K562 (cell line): ENCODE data around the gene MRPL37. TPM values are rescaled to one million over a fixed set of nuclear protein-coding genes. Genes with fewer than 3 reads are reported as not detected.

Experiments used
- ATAC-seq: fragments of 200-7000 bp; cut with Tn5 transposase; 3 replicates; pipeline ENCODE4 v1.9.1; 2020; ENCODE audit warnings: moderate library complexity
- BruUV-seq: library from RNA; stranded (reverse); fragments of 400-500 nt; replicated peaks from 2 replicates; lab custom pipeline; 2021; lab: Mats Ljungman, UMichigan
- CTCF ChIA-PET: fragments of 300-600 bp; formaldehyde crosslinking; extraction: SDS; loops from one replicate; lab custom pipeline; 2021; ENCODE audit warnings: low intra/inter-chr PET ratio; lab: Yijun Ruan, JAX
- POLR2A ChIA-PET: fragments of 300-600, 350-650 bp; sonication (Branson Sonifier 250); formaldehyde crosslinking; extraction: SDS; loops from one replicate; lab custom pipeline; 2021; ENCODE audit warnings: antibody characterized with exemption, inconsistent platforms; lab: Yijun Ruan, JAX
- DNase-seq, 4 experiments: peaks; one replicate each; pipeline versions ENCODE4 v3.0.0 to v3.0.0-alpha.2; 2011 to 2018; ENCODE audit warnings: low spot score in 3 of 4, mixed read lengths in 3 of 4; ENCODE audit errors: extremely low read depth in 1 of 4
- FAIRE-seq: peaks from 2 replicates; lab custom pipeline; 2011; peaks lifted over from hg19 to GRCh38; lab: Jason Lieb, UNC
- H2AFZ ChIP-seq: 2 replicates; pipeline ENCODE4 v1.6.0; 2011; ENCODE audit warnings: low read depth, low read length, control low read depth, inconsistent platforms
- H3K27ac ChIP-seq: fragments of 200-600 bp; 3 replicates; pipeline ENCODE4 v1.8.0; 2011; ENCODE audit warnings: low read depth, mild to moderate bottlenecking, control low read depth, inconsistent platforms, low read length, moderate library complexity, mixed read lengths; ENCODE audit errors: extremely low read depth
- H3K27me3 ChIP-seq, 2 experiments: fragments of 300-600 bp in 1 of 2; 2 replicates in 1 of 2; 3 replicates in 1 of 2; pipeline versions ENCODE4 v1.6.0 to v1.8.0; 2011; ENCODE audit warnings: inconsistent platforms in 2 of 2, low read length in 2 of 2, mild to moderate bottlenecking in 1 of 2, mixed read lengths in 1 of 2, moderate library complexity in 1 of 2; ENCODE audit not compliant: control insufficient read depth in 2 of 2, insufficient read depth in 2 of 2
- H3K36me3 ChIP-seq: fragments of 300-600 bp; 3 replicates; pipeline ENCODE4 v1.8.0; 2011; ENCODE audit warnings: mild to moderate bottlenecking, low read length, inconsistent platforms; ENCODE audit not compliant: control insufficient read depth, insufficient read depth
- H3K4me1 ChIP-seq, 2 experiments: fragments of 200-600 bp in 1 of 2; replicated peaks in 1 of 2; 2 replicates in 1 of 2; 3 replicates in 1 of 2; pipeline versions ENCODE4 v1.5.1 to v1.8.0; 2011; ENCODE audit warnings: inconsistent platforms in 2 of 2, low read length in 2 of 2, mild to moderate bottlenecking in 1 of 2, mixed read lengths in 1 of 2, moderate library complexity in 1 of 2; ENCODE audit not compliant: control insufficient read depth in 2 of 2, insufficient read depth in 2 of 2
- H3K4me2 ChIP-seq: 2 replicates; pipeline ENCODE4 v1.6.1; 2011; ENCODE audit warnings: low read length, control low read depth, inconsistent platforms, mixed read lengths; ENCODE audit not compliant: insufficient read depth
- H3K4me3 ChIP-seq: fragments of 200-600 bp; sonication (generic), shearing (Covaris generic); 2 replicates; pipeline ENCODE4 v1.5.1; 2016; ENCODE audit warnings: control low read depth, inconsistent platforms
- H3K79me2 ChIP-seq: fragments of 200-600 bp; 3 replicates; pipeline ENCODE4 v1.8.0; 2011; ENCODE audit warnings: low read length, inconsistent platforms; ENCODE audit not compliant: control insufficient read depth, insufficient read depth
- H3K9ac ChIP-seq, 2 experiments: 2 replicates each; pipeline versions ENCODE4 v1.6.0 to v1.6.1; 2011; ENCODE audit warnings: low read depth in 2 of 2, low read length in 2 of 2, control low read depth in 1 of 2, inconsistent platforms in 1 of 2, mild to moderate bottlenecking in 1 of 2, mixed read lengths in 1 of 2; ENCODE audit not compliant: insufficient read depth in 1 of 2
- H3K9me1 ChIP-seq: one replicate; pipeline ENCODE4 v1.6.0; 2011; ENCODE audit warnings: inconsistent platforms, mild to moderate bottlenecking, low read length, moderate library complexity; ENCODE audit not compliant: control insufficient read depth, insufficient read depth
- H3K9me3 ChIP-seq: replicated peaks from 2 replicates; pipeline ENCODE4 v1.5.1; 2011; ENCODE audit warnings: low read depth, low read length, inconsistent platforms; ENCODE audit not compliant: control insufficient read depth, insufficient read depth
- H4K20me1 ChIP-seq: replicated peaks from 2 replicates; pipeline ENCODE4 v1.6.1; 2011; ENCODE audit warnings: low read length, inconsistent platforms, mixed read lengths; ENCODE audit not compliant: control insufficient read depth, insufficient read depth
- MITF ChIP-seq: IDR thresholded peaks from 2 replicates; pipeline ENCODE4 v1.6.1; 2014; ENCODE audit warnings: antibody characterized with exemption
- VEZF1 ChIP-seq: fragments of 200-800 bp; sonication (Bioruptor generic); IDR thresholded peaks from 2 replicates; pipeline ENCODE4 v1.6.1; 2017; ENCODE audit warnings: missing genetic modification characterization, missing compliant biosample characterization
- ZBTB26 ChIP-seq: fragments of 450-650 bp; formaldehyde crosslinking; IDR thresholded peaks from 2 replicates; pipeline ENCODE4 v1.4.0; 2022; ENCODE audit warnings: missing genetic modification characterization
- ZBTB33 ChIP-seq: sonication (generic); formaldehyde crosslinking; IDR thresholded peaks from 2 replicates; pipeline ENCODE4 v1.8.1; 2023; ENCODE audit warnings: mild to moderate bottlenecking, missing genetic modification reagents
- WGBS: fragments of 100-300 bp; shearing (Covaris generic); methylation state at CpG from one replicate; pipeline ENCODE4 v1.1.6; 2016; ENCODE audit warnings: low coverage, mixed read lengths; ENCODE audit not compliant: insufficient coverage; ENCODE audit errors: missing lambda C conversion rate; 5-methylcytosine and 5-hydroxymethylcytosine counted together
- in situ Hi-C: fragments of 300-500 bp; cut with MboI; formaldehyde crosslinking; loops from 4 replicates; pipeline ENCODE4 v1.15.0; 2018; ENCODE audit warnings: inconsistent platforms, mixed read lengths
- intact Hi-C: fragments of 100-400 bp; cut with micrococcal nuclease; formaldehyde crosslinking; loops from 2 replicates; pipeline ENCODE4 v1.14.2; 2022
- polyA plus RNA-seq, 8 experiments: library from polyadenylated mRNA; depleted of rRNA in 4 of 8; stranded (reverse) in 5 of 8; unstranded in 3 of 8; fragments of >200 nt; fragmentation: Nextera tagmentation in 2 of 8; fragmentation: Illumina TruSeq in 1 of 8; extraction: Ambion mirVana in 2 of 8; extraction: Trizol in 1 of 8; gene quantifications; 2 replicates each; pipeline versions ENCODE4 v1.2.1 to v1.2.3, GENCODE V29; 2011 to 2014; ENCODE audit warnings: inconsistent platforms in 1 of 8, missing spikeins in 1 of 8
- total RNA-seq, 7 experiments: library from RNA; depleted of rRNA in 6 of 7; stranded (reverse); fragments of >200 nt in 6 of 7; fragmentation: Illumina TruSeq in 2 of 7; extraction: Trizol in 2 of 7; gene quantifications; 2 replicates each; pipeline versions ENCODE4 v1.2.1 to v1.2.3, GENCODE V29; 2011 to 2021; ENCODE audit warnings: low replicate concordance in 1 of 7

The MRPL37 gene
- total and polyA plus RNA-seq, 9 of the 15 experiments (the other 6 are each of a cell fraction or from before 2014, with no cell fraction given) = 52.2 to 303 (median 180) TPM

- TF ChIP-seq MITF (no peak), VEZF1 (CRISPR knock-in tag) (no peak)
Measured at GRCh38 chr1:54239631-54240031, 39.7 kb downstream of the MRPL37 start (continued).

- Histone ChIP-seq H3K4me3 (no peak overlapping the region), H3K4me1 (no peaks in the 10 kb centered on the region; a peak in 1 of 5 replicates), H2AFZ (no peak overlapping the region), H3K79me2 (no peaks in the 10 kb centered on the region), H3K4me2 (no peak overlapping the region), H3K27ac (no peak overlapping the region), H3K9me3 (no peaks in the 10 kb centered on the region), H3K9me1 (no peaks in the 10 kb centered on the region)
- DNase-seq (no peak), FAIRE-seq (no peak)
- ChIA-PET CTCF (no interaction called here), POLR2A (interaction anchor here (0.6 kb wide), 1 partner anchor 273 kb away, joined by 3 read pairs; no protein-coding TSS in a partner anchor)
- no TSS peak for BruUV-seq
- TF ChIP-seq ZBTB33 (CRISPR knock-in tag) (peak; percentile 95), ZBTB26 (CRISPR knock-in tag) (no peak)
- TF ChIP-seq, all 486 proteins: peak for 1
- Histone ChIP-seq H3K27me3 (no peaks in the 10 kb centered on the region), H4K20me1 (0 out of 2 replicates have a peak, but pooled peaks cover 3% of the 10 kb centered on the region), H3K36me3 (peaks cover 77% of the 10 kb centered on the region), H3K9ac (no peak overlapping the region)
- intact Hi-C loops (no loop called here), in situ Hi-C loops (no loop called here)
- no peak for ATAC-seq
- 92% methylated on average over 12 of the region's 12 CpGs for WGBS
Measured at GRCh38 chr1:54240741-54241335, 40.9 kb downstream of the MRPL37 start.
